Measurements from ENCODE around the gene UNC80.

Gene UNC80

GRCh38 chr2:209917154-209917771 lies 145.6 kb downstream of the UNC80 start:
- no peak for DNase-seq (ENCODE audit: low read depth)

- DNase-seq (ENCODE audit: low read depth) = no peak
Observed at GRCh38 chr2:209918251-209918650, 146.6 kb downstream of the UNC80 start.

- DNase-seq (ENCODE audit: low read depth) = no peak
Observed at GRCh38 chr2:209922116-209922515, 150.5 kb downstream of the UNC80 start.

GRCh38 chr2:209929369-209929768 lies 157.7 kb downstream of the UNC80 start:
- DNase-seq (ENCODE audit: low read depth) = no peak

- no peak for DNase-seq (ENCODE audit: low read depth)
Observed at GRCh38 chr2:209933499-209934483, 162.2 kb downstream of the UNC80 start.

GRCh38 chr2:209936106-209936666 lies 164.6 kb downstream of the UNC80 start:
- DNase-seq (ENCODE audit: low read depth) = no peak

- DNase-seq (ENCODE audit: low read depth) = no peak
Observed at GRCh38 chr2:209937893-209938292, 166.3 kb downstream of the UNC80 start.

GRCh38 chr2:209938906-209939305 lies 167.3 kb downstream of the UNC80 start:
- DNase-seq (ENCODE audit: low read depth) = no peak

- DNase-seq (ENCODE audit: low read depth) = no peak
Observed at GRCh38 chr2:209940936-209941335, 169.3 kb downstream of the UNC80 start.

GRCh38 chr2:209942426-209942825 lies 170.8 kb downstream of the UNC80 start:
- DNase-seq (ENCODE audit: low read depth) = no peak

- DNase-seq (ENCODE audit: low read depth) = no peak
Observed at GRCh38 chr2:209942936-209943605, 171.4 kb downstream of the UNC80 start.

- no peak for DNase-seq (ENCODE audit: low read depth)
Observed at GRCh38 chr2:209943776-209944175, 172.1 kb downstream of the UNC80 start.

- DNase-seq (ENCODE audit: low read depth) = no peak
Observed at GRCh38 chr2:209946539-209946938, 174.9 kb downstream of the UNC80 start.

GRCh38 chr2:209956271-209956670 lies 184.6 kb downstream of the UNC80 start:
- no peak for DNase-seq (ENCODE audit: low read depth)

GRCh38 chr2:209958016-209958415 lies 186.4 kb downstream of the UNC80 start:
- DNase-seq (ENCODE audit: low read depth) = no peak

GRCh38 chr2:209960045-209960444 lies 188.4 kb downstream of the UNC80 start:
- DNase-seq (ENCODE audit: low read depth) = no peak

- no peak for DNase-seq (ENCODE audit: low read depth)
Observed at GRCh38 chr2:209960676-209961630, 189.3 kb downstream of the UNC80 start.

GRCh38 chr2:209965723-209966122 lies 194.1 kb downstream of the UNC80 start:
- no peak for DNase-seq (ENCODE audit: low read depth)

- DNase-seq (ENCODE audit: low read depth) = no peak
Observed at GRCh38 chr2:209969692-209970091, 198.1 kb downstream of the UNC80 start.

- DNase-seq (ENCODE audit: low read depth) = no peak
Observed at GRCh38 chr2:209970271-209970670, 198.6 kb downstream of the UNC80 start.

GRCh38 chr2:209970711-209971110 lies 199.1 kb downstream of the UNC80 start:
- no peak for DNase-seq (ENCODE audit: low read depth)

Data from activated gamma-delta T cell treated with anti-CD3 and anti-CD28 coated beads, Interleukin-2, amount 50 U/mL, for 16 hours (primary cell).